Left forelimb (tissue), 1 donor: Measurements from ENCODE around the gene ZNF341.
A peak's percentile ranks its signal among the peaks of the same experiment; 100 is the strongest.
"Not testable (repeated sequence)": the region's sequence is repeated elsewhere in the genome, so short reads cannot be mapped to it uniquely, and the experiment has no call there.

ENCODE experiments used
- DNase-seq: peaks from one replicate; pipeline ENCODE4 v3.0.0-alpha.2; 2018; ENCODE audit warnings: low spot score

ZNF341 gene

GRCh38 chr20:33730946-33731692, 677 bp upstream of the ZNF341 start:
- no peak for DNase-seq

GRCh38 chr20:33732166-33732970, 572 bp downstream of the ZNF341 start:
- DNase-seq: peak; percentile 95

GRCh38 chr20:33733654-33734576, 2.1 kb downstream of the ZNF341 start:
- no peak for DNase-seq

- no peak for DNase-seq
Observed at GRCh38 chr20:33736962-33737361, 5.2 kb downstream of the ZNF341 start.

- DNase-seq: no peak
Observed at GRCh38 chr20:33739493-33739892, 7.7 kb downstream of the ZNF341 start.

GRCh38 chr20:33740189-33740588, 8.4 kb downstream of the ZNF341 start:
- DNase-seq: no peak

- DNase-seq: no peak
Observed at GRCh38 chr20:33744181-33744580, 12.4 kb downstream of the ZNF341 start.

GRCh38 chr20:33744773-33745385, 13.1 kb downstream of the ZNF341 start:
- DNase-seq: no peak

- DNase-seq: no peak
Observed at GRCh38 chr20:33746325-33746998, 14.7 kb downstream of the ZNF341 start.

- DNase-seq: no peak
Observed at GRCh38 chr20:33751775-33752174, 20.0 kb downstream of the ZNF341 start.

GRCh38 chr20:33753143-33753542, 21.3 kb downstream of the ZNF341 start:
- no peak for DNase-seq

- no peak for DNase-seq
Observed at GRCh38 chr20:33753763-33754162, 22.0 kb downstream of the ZNF341 start.

GRCh38 chr20:33755936-33756490, 24.2 kb downstream of the ZNF341 start:
- not testable (repeated sequence) for DNase-seq

GRCh38 chr20:33757046-33757445, 25.2 kb downstream of the ZNF341 start:
- no peak for DNase-seq

GRCh38 chr20:33757458-33757857, 25.7 kb downstream of the ZNF341 start:
- DNase-seq: no peak

- no peak for DNase-seq
Observed at GRCh38 chr20:33761698-33762250, 30.0 kb downstream of the ZNF341 start.

- DNase-seq: no peak
Observed at GRCh38 chr20:33765099-33765498, 33.3 kb downstream of the ZNF341 start.

- DNase-seq: no peak
Observed at GRCh38 chr20:33765592-33765991, 33.8 kb downstream of the ZNF341 start.

GRCh38 chr20:33766686-33767085, 34.9 kb downstream of the ZNF341 start:
- no peak for DNase-seq

GRCh38 chr20:33767777-33768138, 36.0 kb downstream of the ZNF341 start:
- no peak for DNase-seq

- DNase-seq: no peak
Observed at GRCh38 chr20:33769043-33769442, 37.2 kb downstream of the ZNF341 start.
